Measurements from ENCODE around the gene EGFLAM.

Gene EGFLAM

GRCh38 chr5:38479315-38479904, 221.1 kb downstream of the EGFLAM start:
- DNase-seq, result no peak

GRCh38 chr5:38483805-38484398, 225.5 kb downstream of the EGFLAM start:
- no peak for DNase-seq

GRCh38 chr5:38494175-38494574, 235.8 kb downstream of the EGFLAM start:
- DNase-seq, result no peak

GRCh38 chr5:38494763-38495162, 236.4 kb downstream of the EGFLAM start:
- DNase-seq, result no peak

- DNase-seq, result no peak
These were observed 239.6 kb downstream of the EGFLAM start for GRCh38 chr5:38497946-38498345.

- no peak for DNase-seq
These were observed 242.4 kb downstream of the EGFLAM start for GRCh38 chr5:38500573-38501260.

- no peak for DNase-seq
These were observed 247.9 kb downstream of the EGFLAM start for GRCh38 chr5:38506302-38506701.

- DNase-seq, result no peak
These were observed 250.8 kb downstream of the EGFLAM start for GRCh38 chr5:38509185-38509584.

Measured in activated CD4-positive, alpha-beta T cell treated with anti-CD3 and anti-CD28 coated beads, Interleukin-2, amount 50 U/mL, for 1 hour (primary cell).